RWPE2 (cell line): ENCODE results near the gene SMARCA4.
"Not testable (repeated sequence)": the region's sequence is repeated elsewhere in the genome, so short reads cannot be mapped to it uniquely, and the experiment has no call there.

ENCODE experiments used
- ATAC-seq: fragments of 200-7000 bp; cut with Tn5 transposase; 3 replicates; pipeline ENCODE4 v1.9.1; 2021; ENCODE audit warnings: low read depth
- DNase-seq: peaks from one replicate; pipeline ENCODE4 v3.0.0-alpha.2; 2020; ENCODE audit warnings: low spot score
- H3K27ac ChIP-seq: fragments of 450-650 bp; 2 replicates; pipeline ENCODE4 v1.5.1; 2017; ENCODE audit warnings: mild to moderate bottlenecking; ENCODE audit not compliant: poor library complexity, severe bottlenecking
- H3K27me3 ChIP-seq: fragments of 250-450 bp; sonication (Bioruptor Pico); 2 replicates; pipeline ENCODE4 v1.5.1; 2021; ENCODE audit warnings: mild to moderate bottlenecking, moderate library complexity; ENCODE audit not compliant: insufficient read depth, poor library complexity, severe bottlenecking
- H3K36me3 ChIP-seq: fragments of 250-450 bp; sonication (Bioruptor Pico); 2 replicates; pipeline ENCODE4 v1.5.1; 2020; ENCODE audit warnings: low read depth, mild to moderate bottlenecking, moderate library complexity
- H3K4me1 ChIP-seq: fragments of 250-450 bp; sonication (Bioruptor Pico); 2 replicates; pipeline ENCODE4 v1.5.1; 2021; ENCODE audit warnings: mild to moderate bottlenecking, moderate library complexity; ENCODE audit not compliant: insufficient read depth, poor library complexity, severe bottlenecking
- H3K4me3 ChIP-seq: fragments of 250-450 bp; sonication (Bioruptor Pico); 2 replicates; pipeline ENCODE4 v1.5.1; 2021; ENCODE audit warnings: mild to moderate bottlenecking, moderate library complexity; ENCODE audit not compliant: severe bottlenecking
- H3K9me3 ChIP-seq: fragments of 250-450 bp; sonication (Bioruptor Pico); 2 replicates; pipeline ENCODE4 v1.5.1; 2021; ENCODE audit warnings: mild to moderate bottlenecking, moderate library complexity; ENCODE audit not compliant: severe bottlenecking
- TF ChIP-seq, protein P1 (sequence below): fragments of 450-650 bp; IDR thresholded peaks from one replicate; pipeline ENCODE4 v1.5.1; 2017; ENCODE audit warnings: mild to moderate bottlenecking, moderate library complexity; ENCODE audit not compliant: poor library complexity, severe bottlenecking

SMARCA4 gene

DNA sequence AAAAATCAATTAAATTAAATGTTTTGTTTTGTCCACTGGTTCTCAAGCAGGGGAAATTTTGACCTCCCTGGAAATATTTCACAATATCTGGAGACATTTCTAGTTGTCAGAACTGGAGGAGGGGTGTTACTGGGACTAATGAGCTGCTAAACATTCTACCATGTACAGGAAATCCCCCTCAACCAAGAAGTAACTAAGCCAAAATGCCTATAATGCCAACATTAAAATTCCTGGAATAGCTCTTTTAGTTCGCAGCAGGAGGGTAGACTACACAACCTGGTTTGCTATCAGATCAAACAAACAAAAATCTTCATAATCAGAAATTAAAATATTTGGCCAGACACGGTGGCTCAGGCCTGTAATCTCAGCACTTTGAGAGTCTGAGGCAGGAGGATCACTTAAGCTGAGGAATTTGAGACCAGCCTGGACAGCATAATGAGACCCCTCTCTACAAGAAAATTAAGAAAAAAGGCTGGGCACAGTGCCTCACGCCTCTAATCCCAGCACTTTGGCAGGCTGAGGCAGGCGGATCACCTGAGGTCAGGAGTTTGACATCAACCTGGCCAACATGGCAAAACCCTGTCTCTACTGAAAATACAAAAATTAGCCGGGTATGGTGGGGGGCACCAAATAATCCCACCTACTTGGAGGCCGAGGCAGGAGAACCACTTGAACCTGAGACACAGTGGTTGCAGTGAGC is 13.7 kb upstream of the SMARCA4 start:
- H3K27ac ChIP-seq = no peak overlapping the region
- no peaks in the 10 kb centered on the region for H3K27me3 ChIP-seq
- ATAC-seq = no peak

DNA sequence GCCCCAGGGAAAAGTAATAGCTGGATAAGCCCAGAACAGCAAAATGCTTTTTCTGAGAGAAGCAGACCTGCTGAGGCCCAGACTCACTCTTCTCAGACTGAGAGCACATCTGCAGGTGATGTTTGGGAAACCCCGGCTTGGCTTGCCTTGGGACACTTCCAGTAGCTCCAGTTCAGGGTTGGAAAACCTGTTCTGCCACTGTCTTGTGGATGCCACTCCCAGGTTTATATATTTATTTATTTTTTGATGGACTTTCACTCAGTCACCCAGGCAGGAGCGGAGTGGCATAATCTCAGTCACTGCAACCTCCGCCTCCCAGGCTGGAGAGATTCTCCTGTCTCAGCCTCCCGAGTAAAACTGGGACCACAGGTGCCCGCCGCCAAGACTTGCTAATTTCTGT is 8.0 kb upstream of the SMARCA4 start:
- peak; percentile 69; the same call in 2 of the 3 replicates for ATAC-seq
- H3K4me3 ChIP-seq = no peak overlapping the region
- H3K27ac ChIP-seq = no peak overlapping the region
- H3K4me1 ChIP-seq = peaks cover 20% of the 10 kb centered on the region
- TF ChIP-seq, protein P1, sequence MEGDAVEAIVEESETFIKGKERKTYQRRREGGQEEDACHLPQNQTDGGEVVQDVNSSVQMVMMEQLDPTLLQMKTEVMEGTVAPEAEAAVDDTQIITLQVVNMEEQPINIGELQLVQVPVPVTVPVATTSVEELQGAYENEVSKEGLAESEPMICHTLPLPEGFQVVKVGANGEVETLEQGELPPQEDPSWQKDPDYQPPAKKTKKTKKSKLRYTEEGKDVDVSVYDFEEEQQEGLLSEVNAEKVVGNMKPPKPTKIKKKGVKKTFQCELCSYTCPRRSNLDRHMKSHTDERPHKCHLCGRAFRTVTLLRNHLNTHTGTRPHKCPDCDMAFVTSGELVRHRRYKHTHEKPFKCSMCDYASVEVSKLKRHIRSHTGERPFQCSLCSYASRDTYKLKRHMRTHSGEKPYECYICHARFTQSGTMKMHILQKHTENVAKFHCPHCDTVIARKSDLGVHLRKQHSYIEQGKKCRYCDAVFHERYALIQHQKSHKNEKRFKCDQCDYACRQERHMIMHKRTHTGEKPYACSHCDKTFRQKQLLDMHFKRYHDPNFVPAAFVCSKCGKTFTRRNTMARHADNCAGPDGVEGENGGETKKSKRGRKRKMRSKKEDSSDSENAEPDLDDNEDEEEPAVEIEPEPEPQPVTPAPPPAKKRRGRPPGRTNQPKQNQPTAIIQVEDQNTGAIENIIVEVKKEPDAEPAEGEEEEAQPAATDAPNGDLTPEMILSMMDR = no peak
- H3K27me3 ChIP-seq = no peaks in the 10 kb centered on the region
- DNase-seq = no peak
- H3K36me3 ChIP-seq = no peaks in the 10 kb centered on the region
- H3K9me3 ChIP-seq = no peaks in the 10 kb centered on the region

More for the DNA sequence above, 13.7 kb upstream of the SMARCA4 start:
- H3K36me3 ChIP-seq = no peaks in the 10 kb centered on the region
- peaks cover 7% of the 10 kb centered on the region for H3K4me1 ChIP-seq
- TF ChIP-seq, protein P1 = no peak
- H3K9me3 ChIP-seq = no peaks in the 10 kb centered on the region
- no peak overlapping the region for H3K4me3 ChIP-seq
- DNase-seq = no peak

DNA sequence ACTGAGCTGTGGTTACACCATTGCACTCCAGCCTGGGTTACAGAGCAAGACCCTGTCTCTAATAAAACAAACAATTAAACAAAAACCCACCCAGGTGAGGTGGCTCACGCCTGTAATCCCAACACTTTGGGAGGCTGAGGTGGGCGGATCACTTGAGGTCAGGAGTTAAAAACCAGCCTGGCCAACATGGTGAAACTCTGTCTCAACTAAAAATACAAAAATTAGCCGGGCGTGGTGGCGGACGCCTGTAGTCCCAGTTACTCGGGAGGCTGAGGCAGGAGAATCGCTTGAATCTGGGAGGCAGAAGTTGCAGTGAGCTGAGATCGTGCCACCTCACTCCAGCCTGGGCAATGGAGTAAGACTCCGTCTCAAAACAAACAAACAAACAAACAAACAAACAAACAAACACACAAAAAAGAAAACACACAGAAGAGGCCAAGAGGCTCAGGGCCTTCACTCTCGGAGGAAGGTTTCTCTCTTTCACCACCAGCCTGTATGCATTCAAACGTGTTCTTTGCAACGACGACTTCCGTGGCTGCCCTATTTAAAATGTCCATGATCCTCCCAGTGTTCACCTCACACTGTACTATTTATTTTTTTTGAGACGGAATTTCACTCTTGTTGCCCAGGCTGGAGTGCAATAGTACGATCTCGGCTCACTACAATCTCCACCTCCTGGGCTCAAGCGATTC is 1.4 kb upstream of the SMARCA4 start:
- peak overlapping the region; percentile 67 for H3K4me3 ChIP-seq
- not testable (repeated sequence) for H3K27me3 ChIP-seq, ATAC-seq, DNase-seq, H3K36me3 ChIP-seq, H3K4me1 ChIP-seq, H3K9me3 ChIP-seq
- H3K27ac ChIP-seq = peak overlapping the region; percentile 83

DNA sequence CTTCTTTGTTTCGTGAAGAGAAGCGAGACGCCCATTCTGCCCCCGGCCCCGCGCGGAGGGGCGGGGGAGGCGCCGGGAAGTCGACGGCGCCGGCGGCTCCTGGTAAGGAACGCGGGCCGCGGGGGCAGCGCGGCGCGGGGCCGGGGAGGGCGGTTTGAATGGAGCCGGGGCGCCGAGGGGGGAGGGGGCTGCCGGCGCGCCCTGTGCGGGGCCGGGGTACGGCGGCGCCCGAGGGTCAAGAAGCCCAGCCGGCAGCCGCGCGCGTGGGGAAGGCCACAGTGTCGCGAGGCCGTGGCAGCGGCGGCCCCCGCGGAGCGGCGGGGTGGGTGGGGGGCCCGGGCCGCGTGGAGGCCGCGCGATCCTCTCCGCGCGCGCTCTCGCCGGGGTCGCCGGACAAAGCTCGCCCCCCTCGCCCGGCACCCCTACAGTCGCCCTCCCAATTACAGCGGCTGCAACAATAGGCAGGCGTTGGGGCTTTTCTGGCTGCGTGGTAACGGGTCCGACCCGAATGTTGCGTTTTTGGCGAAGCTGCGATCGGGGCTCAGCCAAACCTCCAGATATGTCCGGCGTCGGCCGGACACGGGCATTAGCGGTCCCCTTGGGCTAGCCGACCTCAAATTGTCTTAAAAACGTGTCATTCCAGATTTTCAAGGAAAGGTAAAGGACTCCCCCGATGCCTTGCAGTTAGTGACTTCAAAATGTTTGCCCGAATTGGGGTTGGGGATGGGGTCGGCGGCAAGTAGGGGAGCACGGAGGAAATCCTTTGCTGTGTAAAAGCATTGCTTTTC is 437 bp downstream of the SMARCA4 start:
- Histone ChIP-seq H3K4me1 (no peaks in the 10 kb centered on the region), H3K36me3 (peaks cover 7% of the 10 kb centered on the region; the same call in 1 of the 2 replicates), H3K9me3 (no peaks in the 10 kb centered on the region), H3K4me3 (peak overlapping the region; percentile 67), H3K27ac (peak overlapping the region; percentile 83), H3K27me3 (no peaks in the 10 kb centered on the region)
- TF ChIP-seq, protein P1 = no peak
- ATAC-seq = peak; percentile 20; the same call in 2 of the 3 replicates
- DNase-seq = no peak

DNA sequence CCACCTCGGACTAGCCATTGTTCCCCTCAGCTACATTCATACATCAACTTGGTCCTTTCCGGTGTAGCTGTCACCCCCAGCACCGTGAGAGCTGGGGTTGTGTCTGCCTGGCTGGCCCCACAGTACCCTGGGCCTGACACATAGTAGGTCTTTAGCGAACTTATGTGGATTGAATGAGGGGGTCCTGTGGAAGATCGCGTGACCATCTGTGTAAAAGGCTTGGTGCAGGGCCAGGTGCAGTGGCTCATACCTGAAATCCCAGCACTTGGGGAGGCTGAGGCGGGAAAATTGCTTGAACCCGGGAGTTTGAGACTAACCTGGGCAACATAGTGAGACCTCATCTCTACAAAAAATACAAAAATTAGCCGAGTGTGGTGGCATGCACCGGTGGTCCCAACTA is 2.0 kb downstream of the SMARCA4 start:
- TF ChIP-seq, protein P1 = no peak
- Histone ChIP-seq H3K27me3 (no peaks in the 10 kb centered on the region), H3K4me1 (no peaks in the 10 kb centered on the region), H3K9me3 (no peaks in the 10 kb centered on the region), H3K27ac (no peak overlapping the region), H3K4me3 (no peak overlapping the region), H3K36me3 (peaks cover 7% of the 10 kb centered on the region; the same call in 1 of the 2 replicates)
- ATAC-seq (no peak), DNase-seq (no peak)
